ENCODE results near the gene SH2D4B.

The SH2D4B gene

GRCh38 chr10:80617807-80618206 lies 80.1 kb downstream of the SH2D4B start:
- no peak overlapping the region for H3K4me3 ChIP-seq (ENCODE audit: low read depth, low read length)
- TF ChIP-seq CTCF (IDR thresholded peaks at IDR 0.05): no peak
- no peaks in the 10 kb centered on the region for H3K9me3 ChIP-seq (ENCODE audit: control insufficient read depth, low read length)
- H3K4me1 ChIP-seq: no peaks in the 10 kb centered on the region
- no peaks in the 10 kb centered on the region for H3K36me3 ChIP-seq (ENCODE audit: control insufficient read depth, insufficient read depth, low read length)
- H3K27ac ChIP-seq: no peak overlapping the region
- H3K27me3 ChIP-seq (ENCODE audit: control insufficient read depth, insufficient read depth, low read length): no peaks in the 10 kb centered on the region
- no peak overlapping the region for H3K4me2 ChIP-seq (ENCODE audit: low read length)
- no peaks in the 10 kb centered on the region for H3K79me2 ChIP-seq
- H3K9ac ChIP-seq: no peak overlapping the region
- H2AFZ ChIP-seq: no peak overlapping the region

- Histone ChIP-seq H3K4me3 (ENCODE audit: low read depth, low read length) (no peak overlapping the region), H3K36me3 (ENCODE audit: control insufficient read depth, insufficient read depth, low read length) (no peaks in the 10 kb centered on the region), H3K79me2 (no peaks in the 10 kb centered on the region), H3K4me2 (ENCODE audit: low read length) (no peak overlapping the region), H3K27me3 (ENCODE audit: control insufficient read depth, insufficient read depth, low read length) (no peaks in the 10 kb centered on the region), H3K4me1 (no peaks in the 10 kb centered on the region), H3K9me3 (ENCODE audit: control insufficient read depth, low read length) (no peaks in the 10 kb centered on the region), H2AFZ (no peak overlapping the region), H3K27ac (no peak overlapping the region), H3K9ac (no peak overlapping the region)
- no peak for TF ChIP-seq CTCF (IDR thresholded peaks at IDR 0.05)
Observed at GRCh38 chr10:80619036-80619435, 81.3 kb downstream of the SH2D4B start.

GRCh38 chr10:80622153-80622552 lies 84.5 kb downstream of the SH2D4B start:
- Histone ChIP-seq H3K36me3 (ENCODE audit: control insufficient read depth, insufficient read depth, low read length) (no peaks in the 10 kb centered on the region), H3K9me3 (ENCODE audit: control insufficient read depth, low read length) (no peaks in the 10 kb centered on the region), H3K4me2 (ENCODE audit: low read length) (no peak overlapping the region), H3K4me3 (ENCODE audit: low read depth, low read length) (no peak overlapping the region), H3K27me3 (ENCODE audit: control insufficient read depth, insufficient read depth, low read length) (no peaks in the 10 kb centered on the region), H3K79me2 (no peaks in the 10 kb centered on the region), H3K27ac (no peak overlapping the region), H3K9ac (no peak overlapping the region), H3K4me1 (no peaks in the 10 kb centered on the region), H2AFZ (no peak overlapping the region)
- no peak for TF ChIP-seq CTCF (IDR thresholded peaks at IDR 0.05)

GRCh38 chr10:80630324-80630723 lies 92.6 kb downstream of the SH2D4B start:
- no peaks in the 10 kb centered on the region for H3K79me2 ChIP-seq
- H3K36me3 ChIP-seq (ENCODE audit: control insufficient read depth, insufficient read depth, low read length): no peaks in the 10 kb centered on the region
- no peak overlapping the region for H3K4me2 ChIP-seq (ENCODE audit: low read length)
- no peaks in the 10 kb centered on the region for H3K4me1 ChIP-seq
- peaks cover 2% of the 10 kb centered on the region for H3K27me3 ChIP-seq (ENCODE audit: control insufficient read depth, insufficient read depth, low read length)
- no peak overlapping the region for H3K9ac ChIP-seq
- TF ChIP-seq CTCF (IDR thresholded peaks at IDR 0.05): no peak
- no peak overlapping the region for H2AFZ ChIP-seq
- H3K9me3 ChIP-seq (ENCODE audit: control insufficient read depth, low read length): no peaks in the 10 kb centered on the region
- no peak overlapping the region for H3K27ac ChIP-seq
- H3K4me3 ChIP-seq (ENCODE audit: low read depth, low read length): no peak overlapping the region

GRCh38 chr10:80632742-80633141 lies 95.0 kb downstream of the SH2D4B start:
- no peaks in the 10 kb centered on the region for H3K27me3 ChIP-seq (ENCODE audit: control insufficient read depth, insufficient read depth, low read length)
- no peak overlapping the region for H2AFZ ChIP-seq
- no peaks in the 10 kb centered on the region for H3K9me3 ChIP-seq (ENCODE audit: control insufficient read depth, low read length)
- no peak overlapping the region for H3K27ac ChIP-seq
- TF ChIP-seq CTCF (IDR thresholded peaks at IDR 0.05): no peak
- H3K9ac ChIP-seq: no peak overlapping the region
- no peak overlapping the region for H3K4me3 ChIP-seq (ENCODE audit: low read depth, low read length)
- H3K36me3 ChIP-seq (ENCODE audit: control insufficient read depth, insufficient read depth, low read length): no peaks in the 10 kb centered on the region
- no peaks in the 10 kb centered on the region for H3K4me1 ChIP-seq
- H3K79me2 ChIP-seq: no peaks in the 10 kb centered on the region
- H3K4me2 ChIP-seq (ENCODE audit: low read length): no peak overlapping the region
